HepG2 (cell line): ENCODE measurements around the gene ACAP3.

Experiments
- ESRRA ChIP-seq: sonication (generic); formaldehyde crosslinking; IDR thresholded peaks from 2 replicates; pipeline ENCODE4 v1.5.1; 2020; ENCODE audit warnings: mild to moderate bottlenecking, low read depth, missing genetic modification reagents
- HNRNPK ChIP-seq: fragments of 200-400 bp; formaldehyde crosslinking; IDR thresholded peaks from 2 replicates; pipeline ENCODE4 v1.6.1; 2018; ENCODE audit warnings: low read length, low read depth, moderate library complexity, mild to moderate bottlenecking; ENCODE audit not compliant: poor library complexity, severe bottlenecking

DNA sequence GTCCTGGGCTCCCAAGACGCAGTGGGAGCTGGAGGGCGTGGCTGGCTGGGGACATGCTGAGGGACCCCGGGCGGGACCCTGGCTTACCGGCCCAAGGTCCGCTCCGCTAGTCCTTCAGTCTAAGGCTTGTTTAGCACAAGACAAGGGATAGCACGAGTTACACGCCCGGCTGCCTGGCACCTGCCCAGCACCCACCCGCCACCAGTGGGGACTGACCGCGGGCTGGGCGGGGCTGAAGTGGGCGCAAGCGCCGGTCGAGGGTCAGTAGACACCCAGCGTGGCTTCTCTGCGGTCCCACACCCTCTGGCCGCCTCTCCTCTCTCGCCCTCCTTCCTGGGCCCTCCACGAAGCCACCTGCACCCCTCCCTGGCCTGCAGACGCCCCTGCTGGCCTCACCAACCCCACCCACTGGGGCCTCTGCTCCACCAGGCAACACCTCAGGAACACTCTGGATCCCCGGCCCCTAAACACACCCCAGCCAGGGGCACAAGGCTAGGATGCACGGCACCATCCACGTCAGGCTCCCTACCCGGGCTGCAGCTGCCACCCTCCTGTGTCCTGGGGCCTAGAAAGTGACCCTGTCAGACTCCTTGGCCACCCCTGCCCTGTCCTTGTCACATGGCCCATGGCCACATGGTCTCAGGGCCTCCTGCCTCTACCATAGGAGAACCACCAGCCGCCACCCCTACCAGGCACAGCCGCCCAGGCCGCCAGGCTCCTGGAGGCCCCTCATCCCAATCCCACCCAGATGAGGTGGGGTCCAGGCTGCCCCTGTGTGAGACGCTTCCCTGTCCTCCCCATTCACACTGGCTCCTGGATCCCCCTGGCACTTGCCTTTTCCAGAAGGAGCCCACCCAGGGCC is 29.4 kb upstream of the ACAP3 start:
- no peak for TF ChIP-seq HNRNPK
- no peak for TF ChIP-seq ESRRA
